Measurements from ENCODE around the gene RNF14.

The RNF14 gene

DNA sequence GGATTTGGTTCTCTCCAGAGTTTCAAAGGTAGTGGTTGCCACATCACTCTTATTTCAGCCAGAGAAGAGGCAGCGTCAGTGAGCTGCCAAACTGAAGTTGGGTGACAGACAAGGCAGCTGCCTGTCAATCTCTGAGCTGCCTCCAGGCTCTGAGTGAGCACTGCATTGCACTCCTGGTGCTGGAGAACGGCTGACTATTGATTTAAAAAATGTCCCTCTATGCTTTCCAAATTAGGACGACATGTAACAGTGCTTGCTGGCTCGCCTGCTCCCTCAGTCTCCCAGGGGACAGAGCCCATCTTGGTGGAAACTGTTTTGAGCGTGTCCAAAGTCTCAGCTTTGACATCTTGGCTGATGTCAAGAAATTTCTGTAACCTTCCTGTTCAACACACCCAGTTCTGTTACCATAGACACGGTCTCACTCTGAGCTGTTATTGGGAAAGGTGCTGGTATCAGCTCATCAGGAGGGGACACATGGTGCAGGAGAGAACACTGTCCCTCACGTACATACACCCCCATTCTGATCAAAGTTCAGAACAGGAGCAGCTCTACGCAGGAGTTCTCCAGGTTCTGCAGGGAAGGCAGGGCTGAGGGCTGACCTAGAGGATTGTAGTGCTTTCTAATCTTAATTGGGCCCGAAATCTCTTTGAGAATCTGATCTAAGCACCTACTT is 26.6 kb upstream of the RNF14 start:
- no peaks in the 10 kb centered on the region for H3K27me3 ChIP-seq (replicated peaks)
- in situ Hi-C loops (cut with HindIII; ENCODE audit: low pct_ligation_motif_present, low sequenced_read_pairs), result no loop called here
- TF ChIP-seq, protein P1, sequence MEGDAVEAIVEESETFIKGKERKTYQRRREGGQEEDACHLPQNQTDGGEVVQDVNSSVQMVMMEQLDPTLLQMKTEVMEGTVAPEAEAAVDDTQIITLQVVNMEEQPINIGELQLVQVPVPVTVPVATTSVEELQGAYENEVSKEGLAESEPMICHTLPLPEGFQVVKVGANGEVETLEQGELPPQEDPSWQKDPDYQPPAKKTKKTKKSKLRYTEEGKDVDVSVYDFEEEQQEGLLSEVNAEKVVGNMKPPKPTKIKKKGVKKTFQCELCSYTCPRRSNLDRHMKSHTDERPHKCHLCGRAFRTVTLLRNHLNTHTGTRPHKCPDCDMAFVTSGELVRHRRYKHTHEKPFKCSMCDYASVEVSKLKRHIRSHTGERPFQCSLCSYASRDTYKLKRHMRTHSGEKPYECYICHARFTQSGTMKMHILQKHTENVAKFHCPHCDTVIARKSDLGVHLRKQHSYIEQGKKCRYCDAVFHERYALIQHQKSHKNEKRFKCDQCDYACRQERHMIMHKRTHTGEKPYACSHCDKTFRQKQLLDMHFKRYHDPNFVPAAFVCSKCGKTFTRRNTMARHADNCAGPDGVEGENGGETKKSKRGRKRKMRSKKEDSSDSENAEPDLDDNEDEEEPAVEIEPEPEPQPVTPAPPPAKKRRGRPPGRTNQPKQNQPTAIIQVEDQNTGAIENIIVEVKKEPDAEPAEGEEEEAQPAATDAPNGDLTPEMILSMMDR (IDR thresholded peaks at IDR 0.05; ENCODE audit: low read depth, low read length, missing control alignments), result no peak
- DNase-seq, result no peak
- peaks cover 12% of the 10 kb centered on the region for H3K36me3 ChIP-seq (replicated peaks)
- no peak overlapping the region for H3K27ac ChIP-seq
- H3K4me3 ChIP-seq (ENCODE audit: low read depth, low read length), result no peak overlapping the region

DNA sequence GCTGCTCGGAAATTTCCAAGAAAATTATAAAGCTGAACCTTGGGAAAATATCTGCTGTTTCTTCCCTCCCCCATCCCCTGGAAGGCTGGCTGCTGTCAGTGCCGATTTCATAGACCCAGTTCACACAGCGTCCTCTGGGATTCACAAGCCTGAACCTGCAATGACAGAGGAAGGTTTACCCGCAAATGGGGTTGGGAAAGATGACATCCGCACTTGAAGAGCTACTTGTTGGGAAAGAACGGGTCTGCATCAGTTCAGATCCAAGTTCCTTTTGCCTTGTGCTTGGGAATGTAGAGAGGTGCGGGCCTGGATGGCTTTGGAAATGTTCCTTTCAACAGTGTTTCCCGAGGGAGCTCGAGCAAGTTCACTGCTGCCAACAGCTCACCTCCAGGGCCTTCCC is 24.8 kb upstream of the RNF14 start:
- Histone ChIP-seq H3K27ac (no peak overlapping the region), H3K27me3 (replicated peaks) (no peaks in the 10 kb centered on the region), H3K36me3 (replicated peaks) (peaks cover 7% of the 10 kb centered on the region), H3K4me3 (ENCODE audit: low read depth, low read length) (no peak overlapping the region)
- no peak for DNase-seq
- in situ Hi-C loops (cut with HindIII; ENCODE audit: low pct_ligation_motif_present, low sequenced_read_pairs), result no loop called here
- TF ChIP-seq, protein P1 (IDR thresholded peaks at IDR 0.05; ENCODE audit: low read depth, low read length, missing control alignments), result no peak

DNA sequence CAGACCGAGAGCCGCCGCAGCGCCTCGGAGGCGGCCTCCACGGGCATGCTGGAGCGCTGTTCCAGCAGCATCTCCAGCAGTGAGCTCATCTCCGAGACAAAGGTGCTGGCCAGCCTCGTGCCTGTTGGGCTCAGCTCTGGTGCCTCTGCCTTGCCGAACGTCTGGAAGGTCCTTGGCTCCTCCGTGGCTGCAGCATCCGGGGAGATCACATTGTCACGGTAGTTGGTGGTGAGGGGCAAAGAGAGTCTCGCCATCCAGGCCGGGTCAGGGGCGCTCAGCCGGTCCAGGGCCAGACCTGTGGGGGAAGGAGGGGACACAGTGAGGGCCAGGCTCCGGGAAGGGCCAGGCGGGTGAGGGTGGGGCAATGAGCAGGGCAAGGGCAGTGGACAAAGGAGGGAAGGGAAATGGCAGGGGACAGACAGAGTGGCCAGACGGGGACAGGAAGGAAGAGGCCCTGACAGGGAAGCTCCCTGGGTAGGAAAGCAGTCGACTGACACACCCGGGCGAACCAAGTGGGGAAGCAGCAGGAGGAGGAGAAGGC is 23.3 kb upstream of the RNF14 start:
- TF ChIP-seq, protein P1 (IDR thresholded peaks at IDR 0.05; ENCODE audit: low read depth, low read length, missing control alignments), result no peak
- DNase-seq, result no peak

DNA sequence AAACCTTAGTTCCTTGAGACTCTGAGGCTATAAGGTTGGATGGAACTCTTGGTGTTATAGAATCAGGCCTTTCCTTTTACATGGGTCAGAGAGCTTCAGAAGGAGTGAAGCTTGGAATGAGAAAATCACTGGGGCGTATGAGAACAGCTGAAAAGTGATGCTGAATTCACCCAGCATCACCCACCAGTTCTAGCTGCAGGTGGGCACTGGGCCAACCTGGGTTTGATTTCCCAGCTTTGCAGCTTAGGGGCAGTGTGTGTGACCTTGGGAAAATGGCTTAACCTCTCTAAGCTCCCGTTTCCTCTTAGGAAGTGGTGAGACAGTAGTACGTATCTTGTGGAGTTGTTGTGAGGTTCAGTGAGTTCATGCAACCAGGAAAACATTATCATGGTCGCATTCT is 21.6 kb upstream of the RNF14 start:
- TF ChIP-seq, protein P1 (IDR thresholded peaks at IDR 0.05; ENCODE audit: low read depth, low read length, missing control alignments), result no peak
- Histone ChIP-seq H3K27ac (no peak overlapping the region), H3K36me3 (replicated peaks) (no peaks in the 10 kb centered on the region), H3K4me3 (ENCODE audit: low read depth, low read length) (no peak overlapping the region), H3K27me3 (replicated peaks) (no peaks in the 10 kb centered on the region)
- DNase-seq, result no peak
- in situ Hi-C loops (cut with HindIII; ENCODE audit: low pct_ligation_motif_present, low sequenced_read_pairs), result no loop called here

More for the DNA sequence above, 23.3 kb upstream of the RNF14 start:
- H3K4me3 ChIP-seq (ENCODE audit: low read depth, low read length), result no peak overlapping the region
- no peak overlapping the region for H3K27ac ChIP-seq
- no peaks in the 10 kb centered on the region for H3K27me3 ChIP-seq (replicated peaks)
- in situ Hi-C loops (cut with HindIII; ENCODE audit: low pct_ligation_motif_present, low sequenced_read_pairs), result no loop called here
- no peaks in the 10 kb centered on the region for H3K36me3 ChIP-seq (replicated peaks)

DNA sequence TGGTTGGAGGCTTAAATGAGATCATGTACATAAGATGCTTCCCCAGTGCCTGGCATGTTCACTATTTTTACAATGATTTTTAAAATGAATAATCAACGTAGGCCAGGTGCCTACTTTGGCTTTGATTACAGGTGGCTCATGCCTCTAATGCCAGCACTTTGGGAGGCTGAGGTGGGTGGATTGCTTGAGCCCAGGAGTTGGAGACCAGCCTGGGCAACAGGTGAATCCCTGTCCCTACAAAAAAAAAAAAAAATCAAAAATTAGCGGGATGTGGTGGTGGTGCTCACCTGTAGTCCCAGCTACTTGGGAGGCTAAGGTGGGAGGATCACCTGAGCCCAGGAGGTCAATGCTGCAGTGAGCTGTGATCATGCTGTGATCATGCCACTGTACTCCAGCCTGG is 20.1 kb upstream of the RNF14 start:
- Histone ChIP-seq H3K36me3 (replicated peaks) (no peaks in the 10 kb centered on the region), H3K27ac (no peak overlapping the region), H3K27me3 (replicated peaks) (no peaks in the 10 kb centered on the region), H3K4me3 (ENCODE audit: low read depth, low read length) (no peak overlapping the region)
- DNase-seq, result no peak
- in situ Hi-C loops (cut with HindIII; ENCODE audit: low pct_ligation_motif_present, low sequenced_read_pairs), result no loop called here
- TF ChIP-seq, protein P1 (IDR thresholded peaks at IDR 0.05; ENCODE audit: low read depth, low read length, missing control alignments), result no peak

DNA sequence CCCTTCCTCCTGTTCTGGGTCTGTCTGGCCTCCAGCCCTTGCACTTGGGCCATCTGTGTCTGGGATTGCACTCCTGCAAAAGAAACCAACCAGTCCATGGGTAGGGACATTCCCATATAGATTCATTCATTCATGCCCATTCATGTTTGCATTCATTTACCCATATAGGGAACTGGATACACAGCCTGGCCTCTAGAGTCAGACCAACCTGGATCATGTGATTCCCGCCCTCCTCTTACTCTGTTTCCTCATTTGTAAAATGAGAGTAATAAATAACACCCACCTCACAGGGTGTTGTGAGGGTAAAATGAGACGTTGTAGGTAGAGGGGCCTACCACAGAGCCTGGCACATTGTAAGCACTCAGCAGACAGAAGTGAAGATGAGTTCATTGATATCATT is 19.4 kb upstream of the RNF14 start:
- TF ChIP-seq, protein P1 (IDR thresholded peaks at IDR 0.05; ENCODE audit: low read depth, low read length, missing control alignments), result no peak
- H3K4me3 ChIP-seq (ENCODE audit: low read depth, low read length), result no peak overlapping the region
- in situ Hi-C loops (cut with HindIII; ENCODE audit: low pct_ligation_motif_present, low sequenced_read_pairs), result no loop called here
- H3K36me3 ChIP-seq (replicated peaks), result no peaks in the 10 kb centered on the region
- no peak for DNase-seq
- H3K27ac ChIP-seq, result no peak overlapping the region
- H3K27me3 ChIP-seq (replicated peaks), result no peaks in the 10 kb centered on the region
